ENCODE measurements around the gene TMEM8B.
"Not testable (repeated sequence)": the region's sequence is repeated elsewhere in the genome, so short reads cannot be mapped to it uniquely, and the experiment has no call there.

TMEM8B gene

DNA sequence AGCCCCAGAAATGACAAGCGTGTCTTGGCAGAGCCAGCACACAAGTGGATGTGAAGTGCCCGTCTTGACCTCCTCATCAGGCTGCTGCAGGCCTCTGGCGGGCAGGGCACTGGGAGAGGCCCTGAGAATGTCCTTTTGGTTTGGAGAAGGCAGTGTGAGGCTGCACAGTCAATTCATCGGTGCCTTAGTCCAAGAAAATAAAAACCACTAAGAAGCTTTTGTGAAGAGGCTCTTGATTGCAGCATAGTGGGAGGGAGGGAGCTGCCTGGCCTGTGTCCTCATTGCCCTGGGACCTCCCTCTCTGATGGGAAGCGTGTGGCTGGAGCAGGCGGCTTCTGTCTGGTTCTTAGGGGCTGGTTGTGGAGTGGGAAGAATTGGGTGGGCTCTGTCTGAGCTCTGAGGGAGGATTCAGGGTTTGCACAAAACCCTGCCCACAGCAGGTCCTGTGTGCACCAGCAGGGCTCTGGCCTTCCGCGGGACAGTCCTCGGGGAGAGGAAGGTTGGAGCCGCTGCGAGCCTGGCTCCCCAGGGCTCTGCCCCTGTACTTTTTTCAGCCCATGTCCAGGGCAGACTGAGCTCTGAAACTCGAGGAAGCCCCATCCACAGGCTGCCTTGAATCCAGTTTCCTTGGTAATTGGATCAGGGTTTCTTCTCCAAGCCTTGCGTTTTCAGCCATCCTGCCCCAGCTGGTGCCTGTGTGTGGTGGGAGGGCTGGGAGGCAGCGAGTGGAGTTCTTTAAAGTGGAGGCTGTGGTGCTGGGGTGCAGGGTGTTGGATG lies 78.1 kb downstream of the TMEM8B start:
- DNase-seq (ENCODE audit: low read depth): peak; percentile 72

DNA sequence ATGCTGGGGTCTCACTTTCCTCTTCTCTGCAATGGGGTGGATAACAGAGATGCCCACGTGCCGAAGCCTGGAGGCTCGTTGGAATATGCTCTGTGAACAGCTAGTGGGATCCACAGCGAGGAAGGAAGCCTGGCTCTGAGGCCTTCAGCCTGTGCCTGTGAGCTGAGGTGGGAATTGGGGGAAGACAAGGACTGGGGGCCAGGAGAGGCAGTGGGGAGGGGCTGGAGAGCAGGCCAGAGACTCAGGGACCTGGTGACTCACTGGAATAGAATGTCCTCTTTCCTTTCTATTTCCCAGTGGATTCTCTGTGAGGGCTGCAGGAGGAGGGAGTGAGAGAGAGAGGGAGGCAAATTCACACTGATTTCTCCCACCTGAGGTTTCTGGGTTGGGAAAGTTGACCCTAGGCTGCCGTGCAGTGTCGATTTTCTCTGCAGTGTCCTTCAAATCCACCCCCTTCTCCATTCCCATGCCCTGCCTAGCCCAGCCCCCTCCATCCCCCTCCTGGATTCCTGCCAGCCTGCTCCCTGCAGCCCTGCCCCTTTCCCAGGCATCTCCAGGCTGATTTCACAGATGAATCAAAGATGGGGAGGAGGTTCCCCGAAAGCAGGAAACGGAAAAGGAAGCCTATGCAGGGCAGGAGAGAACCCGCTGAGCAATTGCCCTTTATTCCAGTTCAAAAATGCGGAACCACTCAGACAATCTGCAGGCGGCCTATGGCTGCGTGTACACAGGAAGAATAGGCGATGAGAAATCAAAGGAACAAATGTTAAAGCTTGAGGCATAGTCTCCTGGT lies 78.9 kb downstream of the TMEM8B start:
- DNase-seq (ENCODE audit: low read depth): peak; percentile 68

DNA sequence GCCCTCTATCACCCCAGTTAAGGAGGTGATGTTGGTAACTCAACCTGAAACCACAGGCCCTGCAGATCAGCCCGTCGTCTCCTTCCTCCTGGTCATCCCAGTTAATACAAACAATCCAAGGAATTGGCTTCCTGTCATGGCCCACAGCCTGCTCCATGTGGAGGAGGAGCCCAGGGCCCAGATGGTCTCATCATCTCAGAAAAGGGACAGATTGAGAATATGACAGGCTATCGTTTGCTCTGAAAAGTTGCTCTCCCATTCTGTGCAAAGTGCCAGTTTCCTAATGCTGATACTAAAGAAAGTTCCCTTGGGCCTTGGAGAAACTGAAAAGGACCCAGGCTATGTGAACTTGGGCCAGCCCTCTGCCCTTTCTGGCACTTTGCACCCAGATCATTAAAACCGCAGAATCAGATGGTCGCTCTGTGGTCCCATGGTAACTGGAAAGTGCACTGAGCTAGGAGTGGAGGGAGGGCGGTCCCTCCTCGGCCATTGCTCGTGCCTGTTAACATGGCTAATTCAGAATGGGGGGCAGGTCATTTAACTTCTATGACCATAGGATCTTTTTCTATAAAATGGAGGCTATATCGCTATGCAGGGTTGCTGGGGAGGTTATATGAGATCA lies 79.6 kb downstream of the TMEM8B start:
- no peak for DNase-seq (ENCODE audit: low read depth)

DNA sequence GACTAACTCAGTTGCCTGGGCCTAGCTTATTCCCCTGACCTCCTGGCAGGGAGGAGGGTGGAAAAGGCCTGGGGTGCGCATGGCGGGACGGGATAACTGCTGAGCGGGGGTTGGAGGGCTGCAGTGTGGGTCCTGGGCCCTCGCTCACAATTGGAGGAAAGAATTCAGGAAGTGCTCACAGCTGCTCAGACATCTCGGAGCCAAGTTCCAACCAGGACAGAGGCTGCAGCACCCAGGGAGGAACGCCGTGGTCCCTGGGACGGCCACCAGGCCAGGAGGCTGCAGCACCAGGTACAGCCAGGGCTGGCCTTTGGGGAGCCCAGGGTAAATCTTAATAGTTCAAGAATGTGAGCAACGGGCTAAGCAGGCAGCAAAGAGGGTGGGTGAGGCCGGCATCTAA lies 80.2 kb downstream of the TMEM8B start, which contains the start of gene SPAAR:
Gene SPAAR, plus strand, starts transcription at position 217 of the 400 bp plus-strand sequence. CDS start 974 bp downstream, outside the sequence.
- no peak for DNase-seq (ENCODE audit: low read depth)

DNA sequence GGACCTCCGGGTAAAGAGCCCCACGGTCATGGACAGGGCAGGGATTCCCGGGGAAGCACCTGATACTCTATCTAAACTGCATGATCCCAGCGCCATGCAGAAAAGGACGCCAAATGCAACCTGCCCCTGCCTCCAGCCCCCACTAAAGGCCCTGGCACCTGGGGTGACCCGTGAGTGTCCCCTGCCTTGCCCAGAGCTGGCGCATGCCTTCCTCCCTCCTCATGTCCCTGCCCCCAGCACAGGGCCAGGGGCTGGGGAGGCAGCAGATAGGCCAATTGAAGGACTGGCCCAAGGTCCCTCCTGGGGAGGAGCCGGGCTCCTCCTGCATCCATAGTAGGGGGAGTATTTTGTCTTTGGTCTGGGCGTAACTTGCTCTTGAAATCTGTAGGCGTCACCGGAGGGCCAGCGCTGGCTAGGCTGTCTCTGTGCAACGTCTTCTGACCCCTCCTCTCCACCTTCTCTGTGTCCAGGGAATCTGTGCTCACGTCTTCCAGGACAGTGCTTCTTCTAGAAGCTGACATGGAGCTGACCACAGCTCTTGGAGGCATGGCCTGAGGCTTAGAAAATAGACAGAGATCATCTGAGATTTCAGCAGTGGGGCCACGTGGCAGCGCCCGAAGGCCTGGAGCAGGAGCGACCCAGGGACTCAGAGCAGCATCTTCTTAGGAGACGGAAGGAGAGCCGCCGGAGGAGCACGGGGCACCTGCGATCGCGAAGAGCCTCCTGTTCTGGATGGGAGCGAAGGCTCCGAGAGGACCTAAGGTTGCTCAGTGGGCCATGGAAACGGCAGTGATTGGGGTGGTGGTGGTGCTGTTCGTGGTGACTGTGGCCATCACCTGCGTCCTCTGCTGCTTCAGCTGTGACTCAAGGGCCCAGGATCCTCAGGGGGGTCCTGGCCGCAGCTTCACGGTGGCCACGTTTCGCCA lies 80.9 kb downstream of the TMEM8B start:
- no peak for DNase-seq (ENCODE audit: low read depth)

DNA sequence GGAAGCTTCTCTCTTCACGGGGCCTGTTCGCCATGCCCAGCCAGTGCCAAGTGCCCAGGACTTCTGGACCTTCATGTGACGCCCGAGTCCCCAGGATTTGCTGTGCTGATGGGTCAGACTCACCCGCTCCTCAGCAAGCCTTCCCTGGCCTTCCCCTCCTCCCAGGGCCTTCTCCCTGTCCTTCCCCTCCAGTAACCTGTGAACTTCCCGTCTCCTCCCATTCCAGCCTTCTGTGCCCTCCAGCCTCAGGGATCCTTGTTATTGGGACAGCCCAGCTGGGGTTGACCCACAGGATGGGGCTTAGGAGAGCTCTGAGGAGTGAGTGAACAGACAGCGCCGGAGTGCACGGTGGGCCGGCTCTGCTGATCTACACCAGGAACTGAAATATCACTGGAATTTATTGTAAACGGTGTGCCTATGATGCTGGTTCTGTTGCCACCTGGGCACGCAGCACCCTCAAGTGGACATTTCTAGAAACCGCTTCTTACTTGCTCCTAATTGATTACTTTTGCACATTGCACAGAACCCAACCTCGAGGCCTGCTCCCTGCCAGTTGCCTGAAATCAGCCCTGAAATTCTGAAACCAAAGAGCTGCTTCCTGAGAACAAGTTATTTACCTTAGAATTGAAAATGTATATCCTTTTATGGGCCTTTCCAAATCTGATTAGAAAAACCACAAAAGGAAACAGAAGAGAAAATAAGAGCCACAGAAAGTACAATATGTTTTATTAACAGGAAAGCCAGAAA lies 81.8 kb downstream of the TMEM8B start:
- DNase-seq (ENCODE audit: low read depth): no peak

DNA sequence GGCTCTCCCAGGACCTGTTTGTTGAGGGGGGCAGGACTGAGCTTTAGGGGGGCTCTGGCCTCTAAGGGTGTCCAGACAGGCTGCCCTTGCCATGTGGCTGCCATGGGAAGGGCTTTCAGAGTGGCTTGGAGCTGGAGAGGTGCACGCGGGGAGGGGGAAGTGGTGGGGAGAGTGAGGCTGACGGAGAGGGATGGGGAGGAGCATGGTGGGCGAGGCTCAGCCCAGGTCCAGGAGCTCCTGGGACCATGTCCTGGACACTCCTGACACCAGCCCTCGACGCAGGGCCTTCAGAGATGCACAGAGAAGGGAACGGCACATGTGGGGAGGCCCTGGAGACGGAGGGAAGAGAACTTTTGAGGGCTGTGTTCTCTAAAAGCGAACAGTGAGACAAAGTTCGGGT lies 82.7 kb downstream of the TMEM8B start:
- DNase-seq (ENCODE audit: low read depth): no peak

DNA sequence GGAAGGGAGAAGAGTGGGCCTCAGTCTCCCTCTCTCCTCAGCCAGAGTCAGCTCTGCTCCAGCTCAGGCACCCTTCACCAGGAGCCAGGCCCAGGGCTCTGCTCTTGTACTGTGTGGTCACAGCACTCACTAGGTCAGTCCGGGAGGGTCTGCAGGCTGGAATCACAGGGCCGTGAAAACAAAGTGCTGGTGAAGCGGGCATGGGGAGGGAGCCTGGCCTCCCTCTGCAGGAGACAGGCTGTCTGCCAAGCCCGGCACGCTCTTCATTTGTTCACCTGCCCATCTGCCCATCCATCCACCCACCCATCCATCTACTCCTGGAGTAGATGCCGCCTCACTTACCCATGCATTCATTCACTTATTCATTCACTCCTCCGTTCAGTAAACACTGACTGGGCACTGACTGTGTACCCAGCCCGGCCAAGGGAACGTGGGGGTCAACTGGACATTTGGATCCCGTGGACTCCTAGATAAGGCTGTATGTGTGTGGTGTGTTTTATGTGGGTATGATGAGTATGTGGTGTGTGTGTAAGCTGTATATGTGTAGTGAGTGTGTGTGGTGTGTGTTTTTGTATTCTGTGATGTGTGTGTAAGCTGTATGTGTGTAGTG lies 83.9 kb downstream of the TMEM8B start:
- DNase-seq (ENCODE audit: low read depth): no peak

DNA sequence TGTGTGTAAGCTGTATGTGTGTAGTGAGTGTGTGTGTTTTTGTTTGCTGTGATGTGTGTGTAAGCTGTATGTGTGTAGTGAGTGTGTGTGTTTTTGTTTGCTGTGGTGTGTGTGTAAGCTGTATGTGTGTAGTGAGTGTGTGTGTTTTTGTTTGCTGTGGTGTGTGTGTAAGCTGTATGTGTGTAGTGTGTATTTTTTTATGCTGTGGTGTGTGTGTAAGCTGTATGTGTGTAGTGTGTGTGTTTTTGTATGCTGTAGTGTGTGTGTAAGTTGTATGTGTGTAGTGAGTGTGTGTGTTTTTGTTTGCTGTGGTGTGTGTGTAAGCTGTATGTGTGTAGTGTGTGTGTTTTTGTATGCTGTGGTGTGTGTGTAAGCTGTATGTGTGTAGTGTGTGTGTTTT lies 84.4 kb downstream of the TMEM8B start:
- not testable (repeated sequence) for DNase-seq (ENCODE audit: low read depth)

DNA sequence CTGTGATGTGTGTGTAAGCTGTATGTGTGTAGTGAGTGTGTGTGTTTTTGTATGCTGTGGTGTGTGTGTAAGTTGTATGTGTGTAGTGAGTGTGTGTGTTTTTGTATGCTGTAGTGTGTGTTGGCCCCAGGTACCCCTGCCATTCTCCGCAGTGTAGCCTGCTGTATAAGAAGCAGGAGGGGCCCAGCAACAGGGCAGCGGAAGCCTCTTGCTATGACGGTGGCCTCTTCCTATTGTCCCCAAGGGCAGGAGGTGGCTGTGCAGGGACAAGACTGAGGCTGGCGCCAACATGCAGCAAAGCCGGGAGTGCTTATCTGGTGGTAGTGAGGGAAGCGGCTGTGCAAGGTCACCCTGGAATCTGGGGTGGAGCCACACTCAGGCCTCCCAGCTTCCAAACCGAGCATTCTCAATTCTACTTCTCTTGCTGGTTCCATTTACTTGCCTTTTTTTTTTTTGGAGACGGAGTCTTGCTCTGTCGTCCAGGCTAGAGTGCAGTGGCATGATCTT lies 85.3 kb downstream of the TMEM8B start:
- no peak for DNase-seq (ENCODE audit: low read depth)

All from GM04503 (cell line).